ENCODE measurements around the gene EXOSC6. TPM values are rescaled to one million over a fixed set of nuclear protein-coding genes. Genes with fewer than 3 reads are reported as not detected.
"Not testable (repeated sequence)": the region's sequence is repeated elsewhere in the genome, so short reads cannot be mapped to it uniquely, and the experiment has no call there.

The EXOSC6 gene
- total RNA-seq, 4 donors from 2014 or later, result 24.0 to 40.6 (median 27.4) TPM

GRCh38 chr16:70204668-70205405, 46.9 kb downstream of the EXOSC6 start:
- WGBS, 2 donors, result 87 to 91% methylated on average over 3 to 13 of the region's 46 CpGs
- H3K4me1 ChIP-seq; H3K27ac ChIP-seq; H3K36me3 ChIP-seq; H3K9me3 ChIP-seq; H3K4me3 ChIP-seq; H3K27me3 ChIP-seq; DNase-seq (ENCODE audit: low spot score in 2 of 2): not testable (repeated sequence)

DNA sequence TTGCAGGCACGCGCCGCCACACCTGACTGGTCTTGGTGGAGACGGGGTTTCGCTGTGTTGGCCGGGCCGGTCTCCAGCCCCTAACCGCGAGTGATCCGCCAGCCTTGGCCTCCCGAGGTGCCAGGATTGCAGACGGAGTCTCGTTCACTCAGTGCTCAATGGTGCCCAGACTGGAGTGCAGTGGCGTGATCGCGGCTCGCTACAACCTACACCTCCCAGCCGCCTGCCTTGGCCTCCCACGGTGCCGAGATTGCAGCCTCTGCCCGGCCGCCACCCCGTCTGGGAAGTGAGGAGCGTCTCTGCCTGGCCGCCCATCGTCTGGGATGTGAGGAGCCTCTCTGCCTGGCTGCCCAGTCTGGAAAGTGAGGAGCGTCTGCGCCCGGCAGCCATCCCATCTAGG, 47.7 kb downstream of the EXOSC6 start:
- 100% methylated on average over 1 to 12 of the region's 29 CpGs for WGBS, 2 donors
- H3K36me3 ChIP-seq; H3K4me1 ChIP-seq; H3K9me3 ChIP-seq; H3K27ac ChIP-seq; H3K4me3 ChIP-seq; DNase-seq (ENCODE audit: low spot score in 2 of 2); H3K27me3 ChIP-seq: not testable (repeated sequence)

DNA sequence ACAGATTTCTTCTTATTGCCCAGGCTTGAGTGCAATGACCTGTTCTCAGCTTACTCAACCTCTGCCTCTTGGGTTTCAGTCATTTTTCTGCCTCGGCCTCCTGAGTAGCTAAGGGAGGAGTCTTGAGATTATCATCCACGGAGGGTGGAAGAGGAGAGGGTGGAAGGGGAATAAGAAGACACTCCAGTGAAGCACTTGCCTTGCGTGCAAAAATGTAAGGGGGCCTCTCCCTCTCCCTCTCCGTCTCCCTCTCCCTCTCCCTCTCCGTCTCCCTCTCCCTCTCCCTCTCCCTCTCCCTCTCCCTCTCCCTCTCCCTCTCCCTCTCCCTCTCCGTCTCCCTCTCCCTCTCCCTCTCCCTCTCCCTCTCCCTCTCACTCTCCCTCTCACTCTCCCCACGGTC, 48.2 kb downstream of the EXOSC6 start:
- not testable (repeated sequence) for H3K27ac ChIP-seq; H3K4me3 ChIP-seq; H3K27me3 ChIP-seq; DNase-seq (ENCODE audit: low spot score in 2 of 2); H3K4me1 ChIP-seq; H3K36me3 ChIP-seq; H3K9me3 ChIP-seq
- WGBS, 2 donors, result 56 to 60% methylated on average over 3 to 6 of the region's 7 CpGs

- not testable (repeated sequence) for H3K27me3 ChIP-seq; H3K9me3 ChIP-seq; DNase-seq (ENCODE audit: low spot score in 2 of 2); H3K4me3 ChIP-seq; H3K27ac ChIP-seq; H3K36me3 ChIP-seq
- WGBS, 2 donors, result 71 to 86% methylated on average over 8 of the region's 8 CpGs
- peaks cover 0 to 11% (median 4%) of the 10 kb centered on the region in 4 donors for H3K4me1 ChIP-seq
Observed at GRCh38 chr16:70200063-70200462, 51.7 kb downstream of the EXOSC6 start.

GRCh38 chr16:70199170-70199569, 52.6 kb downstream of the EXOSC6 start:
- WGBS, 2 donors, result 80 to 89% methylated on average over 9 of the region's 9 CpGs
- not testable (repeated sequence) for H3K4me3 ChIP-seq; DNase-seq (ENCODE audit: low spot score in 2 of 2); H3K36me3 ChIP-seq; H3K9me3 ChIP-seq; H3K27me3 ChIP-seq
- Histone ChIP-seq H3K4me1 (peaks cover 0 to 11% (median 4%) of the 10 kb centered on the region in 4 donors), H3K27ac (peak overlapping the region in 2 of 4 donors; percentile 34 to 48)

GRCh38 chr16:70198666-70199065, 53.1 kb downstream of the EXOSC6 start:
- WGBS, 2 donors, result 34 to 42% methylated on average over 3 of the region's 3 CpGs
- not testable (repeated sequence) for DNase-seq (ENCODE audit: low spot score in 2 of 2)

DNA sequence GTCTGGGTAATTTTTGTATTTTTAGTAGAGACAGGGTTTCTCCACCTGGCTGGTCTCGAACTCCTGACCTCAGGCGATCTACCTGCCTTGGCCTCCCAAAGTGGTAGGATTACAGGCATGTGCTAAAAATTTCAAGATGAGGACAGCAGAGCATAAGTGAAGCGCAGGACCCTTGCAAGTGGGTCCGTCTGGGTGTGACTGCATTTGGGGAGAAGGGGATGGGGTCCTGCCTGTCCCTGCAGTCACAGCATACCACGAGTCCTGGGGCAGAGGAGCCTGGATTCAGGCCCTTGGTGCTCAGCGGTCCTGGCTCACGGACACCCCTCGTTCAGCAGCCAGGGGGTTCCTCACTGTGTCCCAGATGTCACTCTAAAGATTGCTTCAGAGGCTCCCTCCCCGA, 53.5 kb downstream of the EXOSC6 start:
- not testable (repeated sequence) for H3K4me3 ChIP-seq; H3K9me3 ChIP-seq; H3K36me3 ChIP-seq; DNase-seq (ENCODE audit: low spot score in 2 of 2); H3K27me3 ChIP-seq
- Histone ChIP-seq H3K27ac (peak overlapping the region in 1 of 4 donors; percentile 34), H3K4me1 (peaks cover 0 to 11% (median 4%) of the 10 kb centered on the region in 4 donors)
- 93% methylated on average over 3 to 8 of the region's 9 CpGs for WGBS, 2 donors

More at GRCh38 chr16:70198666-70199065, 53.1 kb downstream of the EXOSC6 start:
- not testable (repeated sequence) for H3K36me3 ChIP-seq, H3K4me3 ChIP-seq, H3K27me3 ChIP-seq, H3K9me3 ChIP-seq
- H3K27ac ChIP-seq, result peak overlapping the region in 2 of 4 donors; percentile 34 to 48
- H3K4me1 ChIP-seq, result peaks cover 0 to 11% (median 4%) of the 10 kb centered on the region in 4 donors

- WGBS, 2 donors, result 74 to 75% methylated on average over 5 to 6 of the region's 7 CpGs
- not testable (repeated sequence) for H3K4me3 ChIP-seq; H3K9me3 ChIP-seq; H3K27me3 ChIP-seq; H3K36me3 ChIP-seq; H3K27ac ChIP-seq; DNase-seq (ENCODE audit: low spot score in 2 of 2)
- H3K4me1 ChIP-seq, result peaks cover 0 to 11% (median 4%) of the 10 kb centered on the region in 4 donors
Observed at GRCh38 chr16:70197611-70198010, 54.1 kb downstream of the EXOSC6 start.

Small RNA genes within 50 kb of the gene (small RNA-seq; reads per million reads assigned to genes)
- gene AC009060.2, result not detected
- gene RN7SL279P, result not detected

Other genes with a start within 250 kb of the EXOSC6 start
- gene PDPR, start 137.6 kb downstream of the EXOSC6 start, total RNA-seq, result 10 to 100 TPM; 23.2 to 38.4 (median 25.8) TPM
- 1 to 10 TPM in 2 of 4 donors, under 1 TPM in 2; 0.30 to 2.5 (median 0.76) TPM for gene CLEC18C, start 78.2 kb downstream of the EXOSC6 start, total RNA-seq
- gene AARS1, start 37.6 kb upstream of the EXOSC6 start, total RNA-seq, result 100 to 1,000 TPM in 1 of 4 donors, 10 to 100 TPM in 3; 69.8 to 129 (median 88.9) TPM
- 10 to 100 TPM; 27.8 to 57.6 (median 30.4) TPM for gene DDX19B, start 47.2 kb upstream of the EXOSC6 start, total RNA-seq
- 10 to 100 TPM; 39.3 to 47.1 (median 45.2) TPM for gene DDX19A, start 95.0 kb upstream of the EXOSC6 start, total RNA-seq
- 10 to 100 TPM; 18.6 to 32.4 (median 23.6) TPM for gene ST3GAL2, start 187.2 kb upstream of the EXOSC6 start, total RNA-seq
- 10 to 100 TPM; 21.3 to 53.1 (median 37.9) TPM for gene FCSK, start 202.7 kb upstream of the EXOSC6 start, total RNA-seq

Measured in tibial nerve (tissue), 4 donors.